Activated CD4-positive, alpha-beta memory T cell treated with anti-CD3 and anti-CD28 coated beads for 36 hours (primary cell): ENCODE measurements around the gene RET. TPM values are rescaled to one million over a fixed set of nuclear protein-coding genes. Genes with fewer than 3 reads are reported as not detected.

Experiments used
- CTCF ChIA-PET: fragments of 350-600 bp; sonication (Branson Sonifier 250); formaldehyde crosslinking; loops from one replicate; lab custom pipeline; 2021; ENCODE audit warnings: antibody characterized with exemption, inconsistent platforms; lab: Charles Lee
- POLR2A ChIA-PET: fragments of 350-600 bp; sonication (Branson Sonifier 250); formaldehyde crosslinking; loops from one replicate; lab custom pipeline; 2021; ENCODE audit warnings: antibody characterized with exemption; lab: Charles Lee
- DNase-seq: peaks from one replicate; pipeline ENCODE4 v3.0.0-alpha.2; 2020
- H3K27ac Mint-ChIP-seq: one replicate; pipeline ENCODE4 v1.8.0; 2021; ENCODE audit warnings: mixed read lengths
- H3K27me3 Mint-ChIP-seq: one replicate; pipeline ENCODE4 v1.8.0; 2021; ENCODE audit warnings: mixed read lengths
- H3K36me3 Mint-ChIP-seq: one replicate; pipeline ENCODE4 v1.8.0; 2021; ENCODE audit warnings: mixed read lengths
- H3K4me1 Mint-ChIP-seq: one replicate; pipeline ENCODE4 v1.8.0; 2021; ENCODE audit warnings: low read depth, mixed read lengths
- H3K4me3 Mint-ChIP-seq: one replicate; pipeline ENCODE4 v1.8.0; 2021; ENCODE audit warnings: mild to moderate bottlenecking, mixed read lengths
- H3K9me3 Mint-ChIP-seq: one replicate; pipeline ENCODE4 v1.8.0; 2021; ENCODE audit warnings: mixed read lengths
- intact Hi-C: fragments of 100-400 bp; cut with micrococcal nuclease; formaldehyde crosslinking; loops from one replicate; pipeline ENCODE4 v1.15.1; 2023
- total RNA-seq, 2 experiments: library from RNA; stranded (reverse); gene quantifications; one replicate each; pipeline ENCODE4 v1.2.3, GENCODE V29; 2021

RET gene
- total RNA-seq, 2 experiments from 2014 or later, result 0.07 to 0.17 TPM

GRCh38 chr10:43123361-43124093, 46.7 kb downstream of the RET start:
- DNase-seq, result peak; percentile 6
- ChIA-PET POLR2A (interaction anchor here (0.7 kb wide), 1 partner anchor 15 kb away, joined by 3 read pairs; the partner anchor contains the start of gene CSGALNACT2), CTCF (interaction anchor here (1.0 to 1.5 kb wide), 2 partner anchors 81 kb away, joined by 3 to 5 read pairs; no protein-coding TSS in a partner anchor)
- H3K4me3 Mint-ChIP-seq, result no peak overlapping the region
- intact Hi-C loops, result loop anchor here (10.0 kb wide), 2 partner anchors 451 to 489 kb away; partner anchors contain the start of genes ZNF239 and ZNF33B
- no peak overlapping the region for H3K27ac Mint-ChIP-seq
- peaks cover 34% of the 10 kb centered on the region for H3K4me1 Mint-ChIP-seq
- H3K9me3 Mint-ChIP-seq, result no peaks in the 10 kb centered on the region
- no peaks in the 10 kb centered on the region for H3K36me3 Mint-ChIP-seq
- H3K27me3 Mint-ChIP-seq, result no peaks in the 10 kb centered on the region

DNA sequence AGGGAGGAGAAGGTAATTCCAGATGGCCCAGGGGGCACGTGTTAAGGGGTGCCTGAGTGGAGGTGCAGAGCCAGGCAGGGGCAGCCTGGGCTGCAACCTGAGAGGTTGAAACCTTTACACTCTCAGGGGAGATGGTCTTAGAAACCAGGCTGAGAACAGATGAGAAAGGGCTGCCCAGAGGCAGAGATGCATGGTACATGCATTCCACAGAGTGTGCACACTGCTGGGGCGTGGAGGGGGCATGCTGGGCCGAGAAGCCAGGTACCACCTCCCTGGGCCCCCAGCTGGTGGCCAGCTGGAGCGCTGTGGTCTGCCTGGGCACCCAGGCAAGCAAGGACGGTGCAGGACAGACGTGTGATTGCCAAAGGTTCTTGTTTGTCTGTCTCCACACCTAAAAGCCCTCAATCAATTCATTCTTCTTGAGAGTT, 47.2 kb downstream of the RET start:
- no peak overlapping the region for H3K27ac Mint-ChIP-seq
- no peak for DNase-seq
- ChIA-PET POLR2A (interaction anchor here (0.7 kb wide), 1 partner anchor 15 kb away, joined by 3 read pairs; the partner anchor contains the start of gene CSGALNACT2), CTCF (interaction anchor here (1.0 kb wide), 1 partner anchor 81 kb away, joined by 3 read pairs; no protein-coding TSS in a partner anchor)
- intact Hi-C loops, result loop anchor here (10.0 kb wide), 2 partner anchors 451 to 489 kb away; partner anchors contain the start of genes ZNF239 and ZNF33B
- H3K4me3 Mint-ChIP-seq, result no peak overlapping the region
- peaks cover 39% of the 10 kb centered on the region for H3K4me1 Mint-ChIP-seq
- H3K36me3 Mint-ChIP-seq, result no peaks in the 10 kb centered on the region
- no peaks in the 10 kb centered on the region for H3K27me3 Mint-ChIP-seq
- no peaks in the 10 kb centered on the region for H3K9me3 Mint-ChIP-seq

- intact Hi-C loops, result loop anchor here (10.0 kb wide), 2 partner anchors 450 to 490 kb away; partner anchors contain the start of genes ZNF239 and ZNF33B
- DNase-seq, result no peak
- Mint-ChIP-seq H3K36me3 (no peaks in the 10 kb centered on the region), H3K4me3 (no peak overlapping the region), H3K27me3 (no peaks in the 10 kb centered on the region), H3K27ac (no peak overlapping the region), H3K4me1 (peaks cover 46% of the 10 kb centered on the region), H3K9me3 (no peaks in the 10 kb centered on the region)
- CTCF ChIA-PET, result interaction anchor here (1.0 kb wide), 1 partner anchor 80 kb away, joined by 3 read pairs; no protein-coding TSS in a partner anchor
- POLR2A ChIA-PET, result interaction anchor here (0.7 kb wide), 1 partner anchor 14 kb away, joined by 3 read pairs; the partner anchor contains the start of gene CSGALNACT2
Measured at GRCh38 chr10:43124574-43125273, 47.9 kb downstream of the RET start.

- no peak overlapping the region for H3K4me3 Mint-ChIP-seq
- ChIA-PET POLR2A (no interaction called here), CTCF (no interaction called here)
- DNase-seq, result no peak
- no peaks in the 10 kb centered on the region for H3K36me3 Mint-ChIP-seq
- no peak overlapping the region for H3K27ac Mint-ChIP-seq
- intact Hi-C loops, result loop anchor here (10.0 kb wide), 2 partner anchors 449 to 491 kb away; partner anchors contain the start of genes ZNF239 and ZNF33B
- no peaks in the 10 kb centered on the region for H3K27me3 Mint-ChIP-seq
- H3K4me1 Mint-ChIP-seq, result peaks cover 42% of the 10 kb centered on the region
- no peaks in the 10 kb centered on the region for H3K9me3 Mint-ChIP-seq
Measured at GRCh38 chr10:43125274-43125845, 48.5 kb downstream of the RET start.

- ChIA-PET CTCF (no interaction called here), POLR2A (no interaction called here)
- Mint-ChIP-seq H3K27me3 (no peaks in the 10 kb centered on the region), H3K9me3 (no peaks in the 10 kb centered on the region), H3K36me3 (no peaks in the 10 kb centered on the region), H3K4me1 (peaks cover 35% of the 10 kb centered on the region), H3K27ac (no peak overlapping the region), H3K4me3 (no peak overlapping the region)
- no peak for DNase-seq
- intact Hi-C loops, result loop anchor here (10.0 kb wide), 2 partner anchors 449 to 491 kb away; partner anchors contain the start of genes ZNF239 and ZNF33B
Measured at GRCh38 chr10:43125881-43126731, 49.2 kb downstream of the RET start.

DNA sequence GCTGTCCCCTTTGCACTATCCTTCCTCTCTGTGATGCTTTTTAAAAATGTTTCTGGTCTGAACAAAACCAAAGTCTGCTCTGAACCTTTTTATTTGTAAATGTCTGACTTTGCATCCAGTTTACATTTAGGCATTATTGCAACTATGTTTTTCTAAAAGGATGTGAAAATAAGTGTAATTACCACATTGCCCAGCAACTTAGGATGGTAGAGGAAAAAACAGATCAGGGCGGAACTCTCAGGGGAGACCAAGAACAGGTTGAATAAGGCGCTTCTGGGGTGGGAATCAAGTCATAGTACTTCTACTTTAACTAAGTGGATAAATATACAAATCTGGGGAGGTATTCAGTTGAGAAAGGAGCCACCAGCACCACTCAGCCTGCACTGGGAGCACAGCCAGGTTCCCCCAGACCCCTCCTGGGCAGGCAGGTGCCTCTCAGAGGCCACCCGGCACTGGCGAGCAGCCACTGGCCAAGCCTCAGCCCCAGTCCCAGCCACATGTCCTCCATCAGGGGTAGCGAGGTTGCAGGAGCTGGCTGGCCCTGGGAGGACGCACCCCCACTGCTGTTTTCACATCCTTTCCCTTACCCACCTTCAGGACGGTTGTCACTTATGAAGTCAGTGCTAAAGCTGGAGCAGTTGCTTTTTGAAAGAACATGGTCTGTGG, 50.0 kb downstream of the RET start:
- peaks cover 27% of the 10 kb centered on the region for H3K4me1 Mint-ChIP-seq
- peak overlapping the region; percentile 15 for H3K27ac Mint-ChIP-seq
- POLR2A ChIA-PET, result no interaction called here
- DNase-seq, result no peak
- no peaks in the 10 kb centered on the region for H3K36me3 Mint-ChIP-seq
- CTCF ChIA-PET, result no interaction called here
- no peaks in the 10 kb centered on the region for H3K27me3 Mint-ChIP-seq
- intact Hi-C loops, result loop anchor here (10.0 kb wide), 2 partner anchors 448 to 492 kb away; partner anchors contain the start of genes ZNF239 and ZNF33B
- no peak overlapping the region for H3K4me3 Mint-ChIP-seq
- no peaks in the 10 kb centered on the region for H3K9me3 Mint-ChIP-seq

DNA sequence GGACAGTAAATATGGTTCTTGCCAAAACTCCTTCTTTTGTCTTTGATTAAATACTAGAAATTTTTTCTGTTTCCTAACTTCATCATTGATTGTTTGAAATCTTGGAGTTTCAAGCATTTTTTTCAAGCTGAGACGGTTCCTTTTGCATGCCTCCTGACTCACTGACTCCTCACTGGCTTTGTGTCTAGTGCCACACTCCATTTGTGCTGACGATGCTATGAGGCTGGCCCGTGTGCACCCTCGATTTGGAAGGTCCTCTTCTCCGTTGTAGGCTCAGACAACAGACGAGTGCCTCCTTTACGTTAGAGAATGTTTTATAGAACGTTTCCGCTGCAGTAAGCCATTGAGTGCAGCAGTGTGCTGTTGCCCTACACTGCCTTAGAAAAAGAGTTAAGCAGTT, 50.6 kb downstream of the RET start:
- Mint-ChIP-seq H3K4me1 (peaks cover 25% of the 10 kb centered on the region), H3K27ac (peak overlapping the region; percentile 21), H3K9me3 (no peaks in the 10 kb centered on the region), H3K4me3 (no peak overlapping the region), H3K36me3 (no peaks in the 10 kb centered on the region), H3K27me3 (no peaks in the 10 kb centered on the region)
- CTCF ChIA-PET, result no interaction called here
- intact Hi-C loops, result loop anchor here (10.0 kb wide), 2 partner anchors 447 to 493 kb away; partner anchors contain the start of genes ZNF239 and ZNF33B
- POLR2A ChIA-PET, result no interaction called here
- no peak for DNase-seq

- intact Hi-C loops, result loop anchor here (10.0 kb wide), 2 partner anchors 446 to 494 kb away; partner anchors contain the start of genes ZNF239 and ZNF33B
- ChIA-PET POLR2A (no interaction called here), CTCF (no interaction called here)
- no peak overlapping the region for H3K27ac Mint-ChIP-seq
- peaks cover 25% of the 10 kb centered on the region for H3K4me1 Mint-ChIP-seq
- no peaks in the 10 kb centered on the region for H3K9me3 Mint-ChIP-seq
- H3K36me3 Mint-ChIP-seq, result no peaks in the 10 kb centered on the region
- DNase-seq, result no peak
- H3K27me3 Mint-ChIP-seq, result no peaks in the 10 kb centered on the region
- no peak overlapping the region for H3K4me3 Mint-ChIP-seq
Measured at GRCh38 chr10:43128331-43128730, 51.5 kb downstream of the RET start.

GRCh38 chr10:43128958-43129706, 52.3 kb downstream of the RET start:
- Mint-ChIP-seq H3K27me3 (no peaks in the 10 kb centered on the region), H3K36me3 (no peaks in the 10 kb centered on the region), H3K4me1 (peaks cover 25% of the 10 kb centered on the region), H3K27ac (peak overlapping the region; percentile 76), H3K4me3 (no peak overlapping the region), H3K9me3 (no peaks in the 10 kb centered on the region)
- ChIA-PET CTCF (interaction anchor here (0.7 to 1.4 kb wide), 4 partner anchors 9 to 75 kb away, joined by 3 to 8 read pairs (median 4); partner anchors contain the start of gene CSGALNACT2), POLR2A (interaction anchor here (1.1 to 1.9 kb wide), 3 partner anchors 8 to 32 kb away, joined by 5 to 26 read pairs (median 7); partner anchors contain the start of gene CSGALNACT2)
- DNase-seq, result peak; percentile 70
- intact Hi-C loops, result loop anchor here (1.0 to 10.0 kb wide), 4 partner anchors 8 to 494 kb away; partner anchors contain the start of genes ZNF239 and ZNF33B

DNA sequence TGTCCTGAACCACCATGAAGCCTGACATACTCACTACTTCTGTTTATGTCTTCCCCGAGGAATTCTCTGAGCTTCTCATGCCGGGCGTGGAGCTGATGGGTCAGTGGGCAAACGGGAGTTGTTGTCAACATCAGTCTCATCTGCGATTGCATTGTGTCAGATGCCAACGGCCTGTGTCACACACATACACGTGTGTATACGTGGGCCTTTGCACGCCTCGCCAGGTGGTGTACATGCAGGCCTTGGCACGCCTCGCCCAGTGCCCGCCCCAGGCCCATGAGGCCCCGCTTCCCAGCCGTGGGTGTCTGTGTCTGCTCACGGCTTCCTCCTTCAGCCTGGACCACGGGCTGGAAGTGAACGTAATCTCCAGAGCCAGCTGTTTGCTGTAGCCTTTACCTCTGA, 53.9 kb downstream of the RET start:
- POLR2A ChIA-PET, result no interaction called here
- no peak overlapping the region for H3K27ac Mint-ChIP-seq

More for the DNA sequence above, 53.9 kb downstream of the RET start:
- H3K9me3 Mint-ChIP-seq, result no peaks in the 10 kb centered on the region
- H3K4me1 Mint-ChIP-seq, result peaks cover 28% of the 10 kb centered on the region
- no peaks in the 10 kb centered on the region for H3K27me3 Mint-ChIP-seq
- CTCF ChIA-PET, result no interaction called here
- H3K36me3 Mint-ChIP-seq, result no peaks in the 10 kb centered on the region
- no peak overlapping the region for H3K4me3 Mint-ChIP-seq
- intact Hi-C loops, result no loop called here
- DNase-seq, result no peak
